SK-N-SH (cell line): ENCODE results near the gene PDE4D. TPM values are rescaled to one million over a fixed set of nuclear protein-coding genes. Genes with fewer than 3 reads are reported as not detected.

Experiments used
- CTCF ChIA-PET: fragments of 300-600, 350-600 bp; formaldehyde crosslinking; extraction: SDS; loops from one replicate; lab custom pipeline; 2021; lab: Yijun Ruan, JAX
- POLR2A ChIA-PET: fragments of 350-600 bp; sonication (Branson Sonifier 250); formaldehyde crosslinking; extraction: SDS; loops from one replicate; lab custom pipeline; 2020; ENCODE audit warnings: antibody characterized with exemption, inconsistent platforms; lab: Yijun Ruan, JAX
- DNase-seq: peaks from one replicate; pipeline ENCODE4 v3.0.0; 2012
- H2AFZ ChIP-seq: fragments of 200-600 bp; sonication (generic); 2 replicates; pipeline ENCODE4 v1.8.1; 2016; ENCODE audit warnings: antibody characterized with exemption, mild to moderate bottlenecking, low read depth
- H3F3A ChIP-seq: fragments of 200-600 bp; sonication (generic); replicated peaks from 2 replicates; pipeline ENCODE3; 2016; ENCODE audit warnings: antibody characterized with exemption, mild to moderate bottlenecking; ENCODE audit not compliant: insufficient read depth
- H3K27ac ChIP-seq, 2 experiments: fragments of 200-500 bp in 1 of 2; fragments of 200-600 bp in 1 of 2; sonication (Bioruptor generic) in 1 of 2; sonication (generic), shearing (Covaris generic) in 1 of 2; 2 replicates each; pipeline versions ENCODE4 v1.5.1 to v1.6.1; 2014 to 2016; ENCODE audit warnings: low read depth in 2 of 2, inconsistent platforms in 1 of 2, low read length in 1 of 2, mild to moderate bottlenecking in 1 of 2, mixed read lengths in 1 of 2
- H3K27me3 ChIP-seq: fragments of 200-600 bp; sonication (generic), shearing (Covaris generic); 2 replicates; pipeline ENCODE4 v1.6.1; 2016; ENCODE audit warnings: mixed run types; ENCODE audit not compliant: insufficient read depth
- H3K36me3 ChIP-seq, 2 experiments: fragments of 200-500 bp in 1 of 2; fragments of 200-600 bp in 1 of 2; sonication (Bioruptor generic) in 1 of 2; sonication (generic) in 1 of 2; replicated peaks in 1 of 2; 2 replicates each; pipeline versions ENCODE3 to v1.5.1; 2014 to 2016; ENCODE audit warnings: low read length in 1 of 2, mild to moderate bottlenecking in 1 of 2; ENCODE audit not compliant: insufficient read depth in 2 of 2, control insufficient read depth in 1 of 2
- H3K4me1 ChIP-seq, 2 experiments: fragments of 200-500 bp in 1 of 2; fragments of 200-600 bp in 1 of 2; sonication (Bioruptor generic) in 1 of 2; sonication (generic), shearing (Covaris generic) in 1 of 2; 2 replicates each; pipeline versions ENCODE4 v1.5.1 to v1.6.1; 2014 to 2016; ENCODE audit warnings: low read depth in 1 of 2, low read length in 1 of 2, mixed run types in 1 of 2; ENCODE audit not compliant: insufficient read depth in 2 of 2, control insufficient read depth in 1 of 2
- H3K4me2 ChIP-seq: fragments of 200-600 bp; sonication (generic), shearing (Covaris generic); 2 replicates; pipeline ENCODE4 v1.6.1; 2017; ENCODE audit warnings: mixed run types
- H3K4me3 ChIP-seq, 2 experiments: fragments of 200-500 bp in 1 of 2; fragments of 200-600 bp in 1 of 2; sonication (Bioruptor generic) in 1 of 2; sonication (generic), shearing (Covaris generic) in 1 of 2; 2 replicates each; pipeline versions ENCODE4 v1.5.1 to v1.8.1; 2014 to 2016; ENCODE audit warnings: low read depth in 2 of 2, inconsistent platforms in 1 of 2, low read length in 1 of 2, mild to moderate bottlenecking in 1 of 2, mixed read lengths in 1 of 2, moderate library complexity in 1 of 2
- H3K79me2 ChIP-seq: fragments of 200-600 bp; sonication (generic); 2 replicates; pipeline ENCODE4 v1.8.1; 2017; ENCODE audit warnings: mild to moderate bottlenecking; ENCODE audit not compliant: insufficient read depth
- H3K9ac ChIP-seq: fragments of 200-600 bp; sonication (generic); 2 replicates; pipeline ENCODE4 v1.6.1; 2017; ENCODE audit warnings: mixed run types
- H3K9me2 ChIP-seq: fragments of 200-600 bp; sonication (generic); 2 replicates; pipeline ENCODE4 v1.6.1; 2017; ENCODE audit warnings: mixed run types
- H3K9me3 ChIP-seq: fragments of 200-600 bp; sonication (generic); 2 replicates; pipeline ENCODE4 v1.6.1; 2017; ENCODE audit warnings: mixed run types, mild to moderate bottlenecking, moderate library complexity
- H4K20me1 ChIP-seq: fragments of 200-600 bp; sonication (generic); 2 replicates; pipeline ENCODE4 v1.6.1; 2017; ENCODE audit warnings: mild to moderate bottlenecking, mixed run types; ENCODE audit not compliant: insufficient read depth
- ELF1 ChIP-seq: IDR thresholded peaks from 2 replicates; pipeline ENCODE4 v1.4.0; 2012
- EP300 ChIP-seq, 2 experiments: IDR thresholded peaks; 2 replicates each; pipeline versions ENCODE4 v1.4.0 to v1.6.1; 2012; ENCODE audit warnings: borderline replicate concordance in 1 of 2, low read depth in 1 of 2, low read length in 1 of 2
- GABPA ChIP-seq: IDR thresholded peaks from 2 replicates; pipeline ENCODE4 v1.4.0; 2012; ENCODE audit warnings: low read depth, mild to moderate bottlenecking
- GATA2 ChIP-seq: sonication (generic); formaldehyde crosslinking; IDR thresholded peaks from 2 replicates; pipeline ENCODE4 v1.5.0; 2020; ENCODE audit warnings: mild to moderate bottlenecking, missing genetic modification reagents
- MEF2A ChIP-seq: IDR thresholded peaks from 2 replicates; pipeline ENCODE4 v1.4.0; 2012; ENCODE audit warnings: low read depth, borderline replicate concordance
- NFIC ChIP-seq: IDR thresholded peaks from 2 replicates; pipeline ENCODE4 v1.4.0; 2012; ENCODE audit warnings: borderline replicate concordance
- NRF1 ChIP-seq: IDR thresholded peaks from 2 replicates; pipeline ENCODE4 v1.6.1; 2012; ENCODE audit warnings: low read depth, mild to moderate bottlenecking, low read length
- RAD21 ChIP-seq: IDR thresholded peaks from 2 replicates; pipeline ENCODE4 v1.6.1; 2012; ENCODE audit warnings: mild to moderate bottlenecking, low read length
- RCOR1 ChIP-seq: fragments of 150-350 bp; IDR thresholded peaks from 2 replicates; pipeline ENCODE4 v1.6.1; 2017; ENCODE audit warnings: antibody characterized with exemption, low read length
- RFX5 ChIP-seq: IDR thresholded peaks from 2 replicates; pipeline ENCODE4 v1.6.1; 2012; ENCODE audit warnings: mild to moderate bottlenecking, improper control_type of control experiment, low read length
- TEAD4 ChIP-seq: IDR thresholded peaks from 2 replicates; pipeline ENCODE4 v1.4.0; 2012; ENCODE audit warnings: mild to moderate bottlenecking, borderline replicate concordance; ENCODE audit not compliant: insufficient read depth
- WGBS: methylation state at CpG from one replicate; pipeline ENCODE4 v1.1.6; 2017; ENCODE audit warnings: low lambda C conversion rate; 5-methylcytosine and 5-hydroxymethylcytosine counted together
- polyA plus RNA-seq, 3 experiments: library from polyadenylated mRNA; depleted of rRNA; stranded (reverse); fragments of >200 nt; gene quantifications; 2 replicates each; pipeline ENCODE4 v1.2.3, GENCODE V29; 2012
- TF ChIP-seq, protein P1 (sequence below): fragments of 200-600 bp; sonication (generic); IDR thresholded peaks from 2 replicates; pipeline ENCODE4 v1.6.1; 2017; ENCODE audit warnings: antibody characterized with exemption, mild to moderate bottlenecking, moderate library complexity
- TF ChIP-seq, protein P2 (sequence below): IDR thresholded peaks from 2 replicates; pipeline ENCODE4 v1.4.0; 2012; ENCODE audit warnings: low read depth, borderline replicate concordance
- TF ChIP-seq, protein P3 (sequence below): IDR thresholded peaks from 2 replicates; pipeline ENCODE4 v1.4.0; 2012; ENCODE audit warnings: low read depth, borderline replicate concordance
- TF ChIP-seq, protein P4 (sequence below): IDR thresholded peaks from 2 replicates; pipeline ENCODE4 v1.6.1; 2012; ENCODE audit warnings: mild to moderate bottlenecking, low read depth, low read length, moderate library complexity

The PDE4D gene
- polyA plus RNA-seq, 1 of the 3 experiments (the other 2 are of a cell fraction), result 2.4 TPM

DNA sequence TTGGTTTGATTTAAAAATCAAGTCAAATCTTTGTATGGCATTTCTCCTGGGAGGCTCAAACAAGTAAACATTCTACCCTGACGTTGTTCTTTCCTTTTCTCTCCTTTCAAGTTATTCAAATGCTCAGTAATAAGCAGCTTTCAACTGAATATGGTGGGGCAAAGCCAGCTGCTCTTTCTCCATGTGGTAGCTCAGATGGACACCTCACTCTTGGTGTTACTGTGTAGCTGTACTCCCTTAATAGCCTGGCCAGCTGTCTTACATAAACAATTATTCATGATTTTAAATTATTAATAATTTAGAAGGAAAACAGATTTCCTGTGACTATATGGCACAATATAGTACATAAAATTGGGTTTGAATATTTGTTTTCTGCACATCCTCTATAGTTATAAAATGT is 165.2 kb downstream of the PDE4D start:
- POLR2A ChIA-PET, result no interaction called here
- Histone ChIP-seq H3K4me3 (no peak overlapping the region), H3K9me3 (no peaks in the 10 kb centered on the region), H2AFZ (no peak overlapping the region), H3K9ac (no peak overlapping the region), H3K27ac (no peak overlapping the region), H3K36me3 (no peaks in the 10 kb centered on the region), H3K9me2 (no peaks in the 10 kb centered on the region), H3K27me3 (no peaks in the 10 kb centered on the region), H4K20me1 (no peaks in the 10 kb centered on the region), H3K79me2 (no peaks in the 10 kb centered on the region), H3K4me2 (no peak overlapping the region), H3K4me1 (peaks cover 0 to 3% of the 10 kb centered on the region in 2 experiments; a peak in 2 of 4 replicates), H3F3A (no peaks in the 10 kb centered on the region)
- TF ChIP-seq TEAD4, result no peak
- no peak for TF ChIP-seq GABPA
- TF ChIP-seq, protein P1, sequence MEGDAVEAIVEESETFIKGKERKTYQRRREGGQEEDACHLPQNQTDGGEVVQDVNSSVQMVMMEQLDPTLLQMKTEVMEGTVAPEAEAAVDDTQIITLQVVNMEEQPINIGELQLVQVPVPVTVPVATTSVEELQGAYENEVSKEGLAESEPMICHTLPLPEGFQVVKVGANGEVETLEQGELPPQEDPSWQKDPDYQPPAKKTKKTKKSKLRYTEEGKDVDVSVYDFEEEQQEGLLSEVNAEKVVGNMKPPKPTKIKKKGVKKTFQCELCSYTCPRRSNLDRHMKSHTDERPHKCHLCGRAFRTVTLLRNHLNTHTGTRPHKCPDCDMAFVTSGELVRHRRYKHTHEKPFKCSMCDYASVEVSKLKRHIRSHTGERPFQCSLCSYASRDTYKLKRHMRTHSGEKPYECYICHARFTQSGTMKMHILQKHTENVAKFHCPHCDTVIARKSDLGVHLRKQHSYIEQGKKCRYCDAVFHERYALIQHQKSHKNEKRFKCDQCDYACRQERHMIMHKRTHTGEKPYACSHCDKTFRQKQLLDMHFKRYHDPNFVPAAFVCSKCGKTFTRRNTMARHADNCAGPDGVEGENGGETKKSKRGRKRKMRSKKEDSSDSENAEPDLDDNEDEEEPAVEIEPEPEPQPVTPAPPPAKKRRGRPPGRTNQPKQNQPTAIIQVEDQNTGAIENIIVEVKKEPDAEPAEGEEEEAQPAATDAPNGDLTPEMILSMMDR, result no peak
- TF ChIP-seq RAD21, result no peak
- CTCF ChIA-PET, result interaction anchor here (1.7 kb wide), 1 partner anchor 338 kb away, joined by 4 read pairs; no protein-coding TSS in a partner anchor
- 90% methylated on average over 1 of the region's 1 CpG for WGBS
- DNase-seq, result no peak

DNA sequence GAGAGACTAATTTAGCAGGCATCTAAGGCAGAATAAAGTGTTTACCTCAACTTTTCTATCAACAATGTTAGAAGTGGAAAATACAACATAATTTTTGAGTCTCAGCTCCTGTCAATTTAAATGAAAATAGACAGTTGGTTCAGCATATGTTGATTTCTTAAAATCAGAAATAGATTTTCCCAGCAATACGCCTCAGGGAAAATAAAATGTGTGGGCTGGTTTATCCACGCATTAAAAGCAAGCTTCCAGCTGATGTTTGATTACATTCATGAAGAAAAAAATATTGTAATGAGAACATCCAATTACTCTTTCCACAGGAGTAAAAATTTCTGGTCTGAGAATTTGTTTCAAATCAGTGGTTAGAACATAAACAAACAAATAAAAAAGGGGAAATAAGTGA is 166.3 kb downstream of the PDE4D start:
- no peak overlapping the region for H3K27ac ChIP-seq
- peaks cover 3% of the 10 kb centered on the region for H3F3A ChIP-seq
- H3K9ac ChIP-seq, result no peak overlapping the region
- WGBS, result 89% methylated on average over 2 of the region's 2 CpGs
- no peak overlapping the region for H3K4me2 ChIP-seq
- ChIA-PET POLR2A (no interaction called here), CTCF (no interaction called here)
- TF ChIP-seq GATA2 (CRISPR knock-in tag), result no peak
- TF ChIP-seq EP300 (IDR thresholded peaks at IDR 0.05; ENCODE audit: borderline replicate concordance in 1 of 2, low read depth in 1 of 2, low read length in 1 of 2), result no peak
- TF ChIP-seq, protein P2, sequence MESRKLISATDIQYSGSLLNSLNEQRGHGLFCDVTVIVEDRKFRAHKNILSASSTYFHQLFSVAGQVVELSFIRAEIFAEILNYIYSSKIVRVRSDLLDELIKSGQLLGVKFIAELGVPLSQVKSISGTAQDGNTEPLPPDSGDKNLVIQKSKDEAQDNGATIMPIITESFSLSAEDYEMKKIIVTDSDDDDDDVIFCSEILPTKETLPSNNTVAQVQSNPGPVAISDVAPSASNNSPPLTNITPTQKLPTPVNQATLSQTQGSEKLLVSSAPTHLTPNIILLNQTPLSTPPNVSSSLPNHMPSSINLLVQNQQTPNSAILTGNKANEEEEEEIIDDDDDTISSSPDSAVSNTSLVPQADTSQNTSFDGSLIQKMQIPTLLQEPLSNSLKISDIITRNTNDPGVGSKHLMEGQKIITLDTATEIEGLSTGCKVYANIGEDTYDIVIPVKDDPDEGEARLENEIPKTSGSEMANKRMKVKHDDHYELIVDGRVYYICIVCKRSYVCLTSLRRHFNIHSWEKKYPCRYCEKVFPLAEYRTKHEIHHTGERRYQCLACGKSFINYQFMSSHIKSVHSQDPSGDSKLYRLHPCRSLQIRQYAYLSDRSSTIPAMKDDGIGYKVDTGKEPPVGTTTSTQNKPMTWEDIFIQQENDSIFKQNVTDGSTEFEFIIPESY, result no peak
- TF ChIP-seq, protein P3, sequence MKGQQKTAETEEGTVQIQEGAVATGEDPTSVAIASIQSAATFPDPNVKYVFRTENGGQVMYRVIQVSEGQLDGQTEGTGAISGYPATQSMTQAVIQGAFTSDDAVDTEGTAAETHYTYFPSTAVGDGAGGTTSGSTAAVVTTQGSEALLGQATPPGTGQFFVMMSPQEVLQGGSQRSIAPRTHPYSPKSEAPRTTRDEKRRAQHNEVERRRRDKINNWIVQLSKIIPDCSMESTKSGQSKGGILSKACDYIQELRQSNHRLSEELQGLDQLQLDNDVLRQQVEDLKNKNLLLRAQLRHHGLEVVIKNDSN, result no peak
- TF ChIP-seq, protein P1, result no peak
- no peak for TF ChIP-seq MEF2A
- TF ChIP-seq NFIC, result no peak
- no peak for TF ChIP-seq RCOR1
- no peak for TF ChIP-seq ELF1
- TF ChIP-seq, protein P4, sequence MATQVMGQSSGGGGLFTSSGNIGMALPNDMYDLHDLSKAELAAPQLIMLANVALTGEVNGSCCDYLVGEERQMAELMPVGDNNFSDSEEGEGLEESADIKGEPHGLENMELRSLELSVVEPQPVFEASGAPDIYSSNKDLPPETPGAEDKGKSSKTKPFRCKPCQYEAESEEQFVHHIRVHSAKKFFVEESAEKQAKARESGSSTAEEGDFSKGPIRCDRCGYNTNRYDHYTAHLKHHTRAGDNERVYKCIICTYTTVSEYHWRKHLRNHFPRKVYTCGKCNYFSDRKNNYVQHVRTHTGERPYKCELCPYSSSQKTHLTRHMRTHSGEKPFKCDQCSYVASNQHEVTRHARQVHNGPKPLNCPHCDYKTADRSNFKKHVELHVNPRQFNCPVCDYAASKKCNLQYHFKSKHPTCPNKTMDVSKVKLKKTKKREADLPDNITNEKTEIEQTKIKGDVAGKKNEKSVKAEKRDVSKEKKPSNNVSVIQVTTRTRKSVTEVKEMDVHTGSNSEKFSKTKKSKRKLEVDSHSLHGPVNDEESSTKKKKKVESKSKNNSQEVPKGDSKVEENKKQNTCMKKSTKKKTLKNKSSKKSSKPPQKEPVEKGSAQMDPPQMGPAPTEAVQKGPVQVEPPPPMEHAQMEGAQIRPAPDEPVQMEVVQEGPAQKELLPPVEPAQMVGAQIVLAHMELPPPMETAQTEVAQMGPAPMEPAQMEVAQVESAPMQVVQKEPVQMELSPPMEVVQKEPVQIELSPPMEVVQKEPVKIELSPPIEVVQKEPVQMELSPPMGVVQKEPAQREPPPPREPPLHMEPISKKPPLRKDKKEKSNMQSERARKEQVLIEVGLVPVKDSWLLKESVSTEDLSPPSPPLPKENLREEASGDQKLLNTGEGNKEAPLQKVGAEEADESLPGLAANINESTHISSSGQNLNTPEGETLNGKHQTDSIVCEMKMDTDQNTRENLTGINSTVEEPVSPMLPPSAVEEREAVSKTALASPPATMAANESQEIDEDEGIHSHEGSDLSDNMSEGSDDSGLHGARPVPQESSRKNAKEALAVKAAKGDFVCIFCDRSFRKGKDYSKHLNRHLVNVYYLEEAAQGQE, result no peak
- TF ChIP-seq RFX5, result no peak
- no peak for TF ChIP-seq NRF1
- H4K20me1 ChIP-seq, result no peaks in the 10 kb centered on the region
- H3K79me2 ChIP-seq, result no peaks in the 10 kb centered on the region
- no peaks in the 10 kb centered on the region for H3K27me3 ChIP-seq
- no peak overlapping the region for H3K4me3 ChIP-seq
- no peaks in the 10 kb centered on the region for H3K9me3 ChIP-seq
- no peak for DNase-seq
- H3K36me3 ChIP-seq, result no peaks in the 10 kb centered on the region
- H3K4me1 ChIP-seq, result peaks cover 0 to 3% of the 10 kb centered on the region in 2 experiments; a peak in 2 of 4 replicates
- no peaks in the 10 kb centered on the region for H3K9me2 ChIP-seq
- H2AFZ ChIP-seq, result no peak overlapping the region
